ENCODE results near the gene USP20.

DNA sequence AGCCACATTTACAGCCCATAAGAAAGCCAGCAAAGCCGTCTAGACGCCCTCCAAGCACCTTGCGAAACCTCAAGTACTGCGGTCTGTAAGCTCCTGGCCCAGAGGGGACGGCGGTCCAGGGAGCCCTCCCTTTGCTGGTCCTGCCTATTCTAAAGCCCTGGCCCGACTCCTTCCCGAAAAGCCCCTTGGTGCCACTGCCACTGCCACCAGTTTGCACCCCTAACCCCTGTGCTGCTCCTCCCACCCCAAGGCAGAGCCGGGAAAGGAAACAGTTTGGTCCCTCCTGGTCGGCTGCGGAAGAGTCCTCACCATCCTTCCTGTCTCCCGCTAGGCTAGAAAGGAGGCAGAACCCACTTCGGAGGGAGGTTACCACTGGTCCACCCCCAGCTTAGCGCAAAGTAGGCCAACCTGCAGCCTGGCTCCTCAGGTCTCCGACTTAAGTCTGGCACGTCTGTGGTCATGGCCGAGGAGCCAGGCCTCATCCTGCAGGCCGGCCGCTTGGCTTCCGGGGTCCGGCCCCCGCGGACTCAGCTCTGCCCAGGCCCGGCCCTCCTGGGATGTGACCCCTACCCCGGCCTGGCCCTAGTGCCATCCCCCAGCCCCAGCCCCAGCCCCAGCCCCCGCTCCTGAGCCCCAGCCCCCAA is 12.2 kb upstream of the USP20 start:
- TF ChIP-seq, protein P1, sequence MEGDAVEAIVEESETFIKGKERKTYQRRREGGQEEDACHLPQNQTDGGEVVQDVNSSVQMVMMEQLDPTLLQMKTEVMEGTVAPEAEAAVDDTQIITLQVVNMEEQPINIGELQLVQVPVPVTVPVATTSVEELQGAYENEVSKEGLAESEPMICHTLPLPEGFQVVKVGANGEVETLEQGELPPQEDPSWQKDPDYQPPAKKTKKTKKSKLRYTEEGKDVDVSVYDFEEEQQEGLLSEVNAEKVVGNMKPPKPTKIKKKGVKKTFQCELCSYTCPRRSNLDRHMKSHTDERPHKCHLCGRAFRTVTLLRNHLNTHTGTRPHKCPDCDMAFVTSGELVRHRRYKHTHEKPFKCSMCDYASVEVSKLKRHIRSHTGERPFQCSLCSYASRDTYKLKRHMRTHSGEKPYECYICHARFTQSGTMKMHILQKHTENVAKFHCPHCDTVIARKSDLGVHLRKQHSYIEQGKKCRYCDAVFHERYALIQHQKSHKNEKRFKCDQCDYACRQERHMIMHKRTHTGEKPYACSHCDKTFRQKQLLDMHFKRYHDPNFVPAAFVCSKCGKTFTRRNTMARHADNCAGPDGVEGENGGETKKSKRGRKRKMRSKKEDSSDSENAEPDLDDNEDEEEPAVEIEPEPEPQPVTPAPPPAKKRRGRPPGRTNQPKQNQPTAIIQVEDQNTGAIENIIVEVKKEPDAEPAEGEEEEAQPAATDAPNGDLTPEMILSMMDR (IDR thresholded peaks at IDR 0.05): no peak
- no peak for TF ChIP-seq POLR2AphosphoS5 (IDR thresholded peaks at IDR 0.05)

All from upper lobe of left lung (tissue), 4 donors.